Transverse colon (tissue), 4 donors: Measurements from ENCODE around the gene SPEN. TPM values are rescaled to one million over a fixed set of nuclear protein-coding genes. Genes with fewer than 3 reads are reported as not detected.

Experiments
- DNase-seq: peaks from one replicate; pipeline ENCODE4 v3.0.0-alpha.2; 2019
- H3K27ac ChIP-seq, 4 donors: fragments of 200-600 bp; sonication (generic); 2 replicates each; pipeline ENCODE4 v1.5.1; 2016 to 2018; ENCODE audit warnings: inconsistent platforms in 4 of 4
- H3K27me3 ChIP-seq: fragments of 200-600 bp; sonication (generic); 2 replicates; pipeline ENCODE4 v1.5.1; 2017; ENCODE audit warnings: inconsistent platforms
- H3K36me3 ChIP-seq, 4 donors: fragments of 200-600 bp; sonication (generic); 2 replicates each; pipeline ENCODE4 v1.5.1; 2017 to 2019; ENCODE audit warnings: inconsistent platforms in 4 of 4
- H3K4me1 ChIP-seq, 4 donors: fragments of 200-600 bp; sonication (generic); 2 replicates each; pipeline ENCODE4 v1.5.1; 2017 to 2020; ENCODE audit warnings: inconsistent platforms in 4 of 4
- H3K4me3 ChIP-seq, 4 donors: fragments of 200-600 bp; sonication (generic); 1 replicate in 1 of 4; 2 replicates in 3 of 4; pipeline versions ENCODE4 v1.5.1 to v1.6.1; 2017 to 2019; ENCODE audit warnings: inconsistent platforms in 4 of 4
- H3K9me3 ChIP-seq, 2 donors: fragments of 200-600 bp; sonication (generic); 2 replicates each; pipeline ENCODE4 v1.5.1; 2017 to 2019; ENCODE audit warnings: inconsistent platforms in 2 of 2
- EP300 ChIP-seq: sonication (generic); formaldehyde crosslinking; IDR thresholded peaks from one replicate; pipeline ENCODE4 v1.6.1; 2017; ENCODE audit warnings: antibody characterized with exemption, low read depth
- POLR2A ChIP-seq: fragments of 450-650 bp; IDR thresholded peaks from one replicate; pipeline ENCODE4 v1.6.1; 2016; ENCODE audit warnings: antibody characterized with exemption, mild to moderate bottlenecking, moderate library complexity
- POLR2AphosphoS5 ChIP-seq, 3 donors: sonication (generic); formaldehyde crosslinking; IDR thresholded peaks; one replicate each; pipeline ENCODE4 v1.6.1; 2016; ENCODE audit warnings: antibody characterized with exemption in 3 of 3
- WGBS, 2 donors: methylation state at CpG; one replicate each; pipeline ENCODE4 v1.1.5; 2018; ENCODE audit warnings: low coverage in 1 of 2; 5-methylcytosine and 5-hydroxymethylcytosine counted together
- in situ Hi-C, 4 donors: fragments of 200-750 bp; cut with MboI; loops; one replicate each; pipeline versions ENCODE4 v1.15.0 to v1.15.1; 2017; ENCODE audit warnings: low sequenced_read_pairs in 3 of 4, low pct_ligation_motif_present in 1 of 4, low pct_unique_long_range_greater_than_20kb in 1 of 4
- intact Hi-C: fragments of 100-400 bp; cut with DNase I; formaldehyde crosslinking; loops from one replicate; pipeline ENCODE4 v1.15.1; 2023; ENCODE audit warnings: low total_unique reads
- total RNA-seq, 4 donors: library from RNA; depleted of rRNA; stranded (reverse); fragments of >200 nt; gene quantifications; one replicate each; pipeline ENCODE4 v1.1.0, GENCODE V29; 2016
- TF ChIP-seq, protein P1 (sequence below), 5 experiments: fragments of 200-600 bp in 3 of 5; fragments of 450-650 bp in 2 of 5; sonication (generic) in 3 of 5; IDR thresholded peaks; 1 replicate in 2 of 5; 2 replicates in 3 of 5; pipeline ENCODE4 v1.5.1; 2016 to 2017; ENCODE audit warnings: antibody characterized with exemption in 5 of 5, inconsistent platforms in 3 of 5, mild to moderate bottlenecking in 2 of 5, moderate library complexity in 1 of 5

SPEN gene
- total RNA-seq, 4 donors from 2014 or later: 28.4 to 81.9 (median 42.6) TPM

DNA sequence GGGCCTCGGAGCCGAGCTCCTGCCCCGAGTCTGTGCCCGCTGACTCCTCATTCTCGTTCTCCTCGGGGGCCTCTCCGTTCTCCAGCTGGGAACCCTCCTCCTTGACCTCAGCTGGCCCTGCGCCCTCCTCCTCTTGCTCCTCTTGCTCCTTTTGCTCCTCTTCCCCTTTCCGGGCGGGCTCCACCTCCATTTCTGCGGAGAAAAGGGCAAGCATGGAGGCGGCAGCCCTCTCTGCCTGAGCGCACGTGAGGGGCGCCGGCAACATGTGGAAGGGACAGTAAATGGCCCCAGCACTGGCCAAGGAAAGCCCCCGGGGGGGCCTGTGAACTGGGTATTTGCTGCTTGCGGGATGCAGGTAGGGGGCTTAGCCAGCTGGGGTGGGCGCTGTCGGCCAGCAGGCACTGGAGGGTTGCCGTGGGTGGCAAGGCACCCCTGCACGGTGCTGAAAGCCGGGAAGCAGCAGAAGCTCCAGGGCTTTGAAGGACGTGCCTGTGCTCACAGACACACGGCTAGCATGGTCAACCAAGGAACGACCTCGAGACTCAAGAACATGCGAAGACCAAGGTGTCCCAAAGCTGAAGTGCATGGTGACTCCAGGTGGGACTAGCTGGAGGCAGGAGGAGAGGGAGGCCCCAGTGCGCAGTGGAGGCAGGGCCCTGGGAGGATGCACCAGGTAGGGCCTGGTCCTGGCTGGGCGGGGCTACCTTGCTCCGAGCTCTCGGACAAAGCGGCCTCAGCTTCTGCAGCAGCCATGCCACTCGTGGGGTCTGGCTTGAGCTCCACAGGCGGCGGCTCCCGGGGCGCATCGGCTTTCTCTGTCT is 97.7 kb downstream of the SPEN start:
- Histone ChIP-seq H3K4me3 (no peak overlapping the region), H3K36me3 (peaks cover 0 to 37% (median 16%) of the 10 kb centered on the region in 4 donors), H3K27ac (no peak overlapping the region), H3K4me1 (peaks cover 10 to 17% (median 13%) of the 10 kb centered on the region in 4 donors), H3K27me3 (no peaks in the 10 kb centered on the region), H3K9me3 (no peaks in the 10 kb centered on the region)
- in situ Hi-C loops: no loop called here
- TF ChIP-seq EP300: no peak
- TF ChIP-seq, protein P1, sequence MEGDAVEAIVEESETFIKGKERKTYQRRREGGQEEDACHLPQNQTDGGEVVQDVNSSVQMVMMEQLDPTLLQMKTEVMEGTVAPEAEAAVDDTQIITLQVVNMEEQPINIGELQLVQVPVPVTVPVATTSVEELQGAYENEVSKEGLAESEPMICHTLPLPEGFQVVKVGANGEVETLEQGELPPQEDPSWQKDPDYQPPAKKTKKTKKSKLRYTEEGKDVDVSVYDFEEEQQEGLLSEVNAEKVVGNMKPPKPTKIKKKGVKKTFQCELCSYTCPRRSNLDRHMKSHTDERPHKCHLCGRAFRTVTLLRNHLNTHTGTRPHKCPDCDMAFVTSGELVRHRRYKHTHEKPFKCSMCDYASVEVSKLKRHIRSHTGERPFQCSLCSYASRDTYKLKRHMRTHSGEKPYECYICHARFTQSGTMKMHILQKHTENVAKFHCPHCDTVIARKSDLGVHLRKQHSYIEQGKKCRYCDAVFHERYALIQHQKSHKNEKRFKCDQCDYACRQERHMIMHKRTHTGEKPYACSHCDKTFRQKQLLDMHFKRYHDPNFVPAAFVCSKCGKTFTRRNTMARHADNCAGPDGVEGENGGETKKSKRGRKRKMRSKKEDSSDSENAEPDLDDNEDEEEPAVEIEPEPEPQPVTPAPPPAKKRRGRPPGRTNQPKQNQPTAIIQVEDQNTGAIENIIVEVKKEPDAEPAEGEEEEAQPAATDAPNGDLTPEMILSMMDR (IDR thresholded peaks at IDR 0.05): no peak
- TF ChIP-seq POLR2AphosphoS5 (IDR thresholded peaks at IDR 0.05): no peak
- TF ChIP-seq POLR2A: no peak
- DNase-seq: no peak
- intact Hi-C loops: loop anchor here (10.0 kb wide), 1 partner anchor 60 kb away; no protein-coding TSS in a partner anchor
- 70 to 94% methylated on average over 5 to 39 of the region's 39 CpGs for WGBS, 2 donors

DNA sequence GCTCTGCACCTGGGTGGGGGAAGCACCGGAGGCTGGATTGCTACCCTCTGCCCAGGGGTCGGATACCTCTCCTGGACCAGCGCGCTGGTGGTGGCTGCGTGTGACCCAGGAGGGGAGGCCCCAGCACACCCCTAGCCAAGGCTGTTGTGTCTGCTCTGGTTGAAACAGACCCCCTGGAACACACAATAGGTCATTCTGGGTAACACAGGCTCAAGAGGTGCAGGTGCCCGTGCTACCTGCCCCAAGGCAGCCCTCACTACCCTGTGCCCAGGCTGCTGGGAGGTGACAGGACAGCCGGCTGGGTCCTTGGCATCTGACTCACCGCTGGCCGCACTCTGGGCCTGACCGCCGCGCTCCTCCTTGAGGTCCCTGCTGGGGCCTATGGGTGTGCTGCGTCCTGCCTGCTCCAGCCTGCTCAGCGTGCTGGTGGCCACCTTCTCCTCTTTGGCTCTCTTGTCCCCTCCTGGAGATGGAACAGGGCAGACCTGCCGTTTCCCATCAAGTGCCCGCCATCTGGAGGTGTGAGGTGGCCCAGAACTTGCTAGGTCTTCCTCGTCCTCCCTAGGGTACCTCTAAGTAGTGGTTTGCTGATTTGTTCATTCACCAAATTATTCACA is 98.4 kb downstream of the SPEN start:
- Histone ChIP-seq H3K36me3 (peaks cover 0 to 32% (median 15%) of the 10 kb centered on the region in 4 donors), H3K27ac (no peak overlapping the region), H3K9me3 (no peaks in the 10 kb centered on the region), H3K4me1 (peaks cover 17 to 24% (median 21%) of the 10 kb centered on the region in 4 donors), H3K4me3 (no peak overlapping the region), H3K27me3 (no peaks in the 10 kb centered on the region)
- DNase-seq: no peak
- in situ Hi-C loops: no loop called here
- 80 to 90% methylated on average over 4 to 9 of the region's 17 CpGs for WGBS, 2 donors
- TF ChIP-seq, protein P1 (IDR thresholded peaks at IDR 0.05): no peak
- TF ChIP-seq POLR2A (no peak), EP300 (no peak), POLR2AphosphoS5 (IDR thresholded peaks at IDR 0.05) (no peak)
- intact Hi-C loops: loop anchor here (10.0 kb wide), 1 partner anchor 61 kb away; no protein-coding TSS in a partner anchor

DNA sequence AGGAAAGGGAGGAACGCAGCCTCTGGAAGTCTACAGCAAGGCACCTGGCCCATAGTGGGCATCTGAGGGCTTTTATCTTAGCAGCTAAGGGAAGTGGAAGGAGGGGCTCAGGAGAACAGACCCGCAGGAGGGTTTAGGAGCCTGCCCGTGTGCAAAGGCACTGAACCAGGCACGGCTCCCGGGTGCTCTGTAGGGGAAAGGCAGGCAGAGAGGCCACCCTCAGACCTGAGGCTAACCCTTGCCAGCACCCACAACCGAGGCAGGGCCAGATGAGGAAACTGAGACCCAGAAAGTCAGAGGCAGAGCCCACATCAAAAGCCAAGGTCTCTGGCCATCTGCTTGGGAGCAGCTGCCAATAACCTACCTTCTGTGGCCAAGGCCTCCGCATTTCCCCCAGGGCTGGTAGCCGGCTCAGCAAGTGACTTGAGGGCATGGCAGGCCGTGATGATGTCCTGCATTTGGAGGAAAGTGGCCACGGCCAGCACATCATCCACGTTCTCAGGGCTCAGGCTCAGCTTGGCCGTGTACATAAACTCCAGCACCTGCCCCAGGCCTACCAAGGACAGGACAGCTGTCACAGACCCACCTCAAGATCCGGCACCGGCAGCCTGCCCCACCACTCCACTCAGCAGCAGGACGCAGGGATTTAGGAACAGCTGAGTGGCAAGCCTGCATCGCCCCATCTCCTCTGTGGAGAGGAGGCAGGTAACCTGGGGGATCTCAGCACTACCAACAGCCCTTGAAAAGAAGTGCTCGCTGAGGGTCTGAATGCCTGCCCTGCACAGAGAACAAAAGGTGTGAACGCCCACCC is 99.3 kb downstream of the SPEN start:
- in situ Hi-C loops: no loop called here
- Histone ChIP-seq H3K27me3 (no peaks in the 10 kb centered on the region), H3K4me1 (peaks cover 25 to 32% (median 29%) of the 10 kb centered on the region in 4 donors), H3K4me3 (no peak overlapping the region), H3K9me3 (no peaks in the 10 kb centered on the region), H3K36me3 (peaks cover 0 to 32% (median 15%) of the 10 kb centered on the region in 4 donors), H3K27ac (no peak overlapping the region)
- TF ChIP-seq, protein P1 (IDR thresholded peaks at IDR 0.05): no peak
- TF ChIP-seq POLR2AphosphoS5 (IDR thresholded peaks at IDR 0.05): no peak
- no peak for TF ChIP-seq POLR2A
- no peak for TF ChIP-seq EP300
- no peak for DNase-seq
- intact Hi-C loops: loop anchor here (10.0 kb wide), 1 partner anchor 62 kb away; no protein-coding TSS in a partner anchor
- WGBS, 2 donors: 86 to 100% methylated on average over 2 to 18 of the region's 18 CpGs
